CD14-positive monocyte (primary cell): Measurements from ENCODE around the gene OAS1. TPM values are rescaled to one million over a fixed set of nuclear protein-coding genes. Genes with fewer than 3 reads are reported as not detected.
A peak's percentile ranks its signal among the peaks of the same experiment; 100 is the strongest.

ENCODE experiments used
- DNase-seq, 3 donors: peaks; one replicate each; pipeline ENCODE4 v3.0.0-alpha.2; 2011 to 2022
- H2AFZ ChIP-seq: 2 replicates; pipeline ENCODE4 v1.6.0; 2012; ENCODE audit warnings: mild to moderate bottlenecking, low read depth, low read length, inconsistent platforms; ENCODE audit not compliant: insufficient read depth, poor library complexity, severe bottlenecking
- H3K27ac ChIP-seq, 2 donors: 1 replicate in 1 of 2; 2 replicates in 1 of 2; pipeline ENCODE4 v1.5.1; 2012 to 2013; ENCODE audit warnings: low read length in 2 of 2, control low read depth in 1 of 2, inconsistent platforms in 1 of 2, low read depth in 1 of 2, mild to moderate bottlenecking in 1 of 2
- H3K27me3 ChIP-seq, 2 donors: one replicate each; pipeline versions ENCODE4 v1.6.0 to v1.6.1; 2011 to 2013; ENCODE audit warnings: low read length in 2 of 2; ENCODE audit not compliant: control insufficient read depth in 2 of 2, insufficient read depth in 2 of 2
- H3K36me3 ChIP-seq, 2 donors: replicated peaks in 1 of 2; 1 replicate in 1 of 2; 2 replicates in 1 of 2; pipeline versions ENCODE4 v1.5.1 to v1.6.1; 2012 to 2013; ENCODE audit warnings: low read length in 2 of 2, control low read depth in 1 of 2, inconsistent platforms in 1 of 2, mild to moderate bottlenecking in 1 of 2; ENCODE audit not compliant: insufficient read depth in 2 of 2, control insufficient read depth in 1 of 2
- H3K4me1 ChIP-seq, 2 donors: 1 replicate in 1 of 2; 2 replicates in 1 of 2; pipeline versions ENCODE4 v1.5.1 to v1.6.1; 2012 to 2013; ENCODE audit warnings: low read length in 2 of 2, control low read depth in 1 of 2, inconsistent platforms in 1 of 2, mild to moderate bottlenecking in 1 of 2, moderate library complexity in 1 of 2; ENCODE audit not compliant: insufficient read depth in 2 of 2, control insufficient read depth in 1 of 2
- H3K4me2 ChIP-seq: replicated peaks from 2 replicates; pipeline ENCODE3; 2012; ENCODE audit warnings: low read length, moderate library complexity, mild to moderate bottlenecking; ENCODE audit not compliant: poor library complexity, severe bottlenecking; ENCODE audit errors: extremely low read depth
- H3K4me3 ChIP-seq, 3 experiments: fragments of 200-600 bp in 1 of 3; sonication (generic) in 1 of 3; replicated peaks in 1 of 3; 1 replicate in 2 of 3; 2 replicates in 1 of 3; pipeline ENCODE4 v1.5.1; 2011 to 2013; ENCODE audit warnings: low read length in 3 of 3, mild to moderate bottlenecking in 3 of 3, control low read depth in 2 of 3, low read depth in 2 of 3, inconsistent platforms in 1 of 3, moderate library complexity in 1 of 3
- H3K79me2 ChIP-seq: 2 replicates; pipeline ENCODE4 v1.6.0; 2012; ENCODE audit warnings: mild to moderate bottlenecking, control low read depth, inconsistent platforms, low read length, moderate library complexity; ENCODE audit not compliant: insufficient read depth
- H3K9ac ChIP-seq: 2 replicates; pipeline ENCODE4 v1.6.0; 2017; ENCODE audit warnings: low read length, mild to moderate bottlenecking; ENCODE audit not compliant: insufficient read depth, poor library complexity, severe bottlenecking
- H3K9me3 ChIP-seq, 2 donors: replicated peaks in 1 of 2; 1 replicate in 1 of 2; 2 replicates in 1 of 2; pipeline versions ENCODE4 v1.5.1 to v1.6.1; 2012 to 2013; ENCODE audit warnings: low read length in 2 of 2, control low read depth in 1 of 2; ENCODE audit not compliant: control insufficient read depth in 1 of 2, insufficient read depth in 1 of 2
- H4K20me1 ChIP-seq: 2 replicates; pipeline ENCODE4 v1.6.0; 2012; ENCODE audit warnings: mild to moderate bottlenecking, low read length, control low read depth, moderate library complexity; ENCODE audit not compliant: insufficient read depth
- H3K27ac Mint-ChIP-seq, 7 donors: one replicate each; pipeline ENCODE4 v1.8.0; 2020; ENCODE audit warnings: mild to moderate bottlenecking in 7 of 7, mixed read lengths in 7 of 7, moderate library complexity in 6 of 7, inconsistent platforms in 2 of 7
- H3K27me3 Mint-ChIP-seq, 3 donors: one replicate each; pipeline ENCODE4 v1.8.0; 2021 to 2022; ENCODE audit warnings: low read depth in 3 of 3, mild to moderate bottlenecking in 3 of 3, mixed read lengths in 3 of 3, moderate library complexity in 3 of 3, inconsistent platforms in 1 of 3
- H3K36me3 Mint-ChIP-seq, 2 donors: one replicate each; pipeline ENCODE4 v1.8.0; 2020; ENCODE audit warnings: mixed read lengths in 2 of 2, inconsistent platforms in 1 of 2, mild to moderate bottlenecking in 1 of 2
- H3K4me1 Mint-ChIP-seq: one replicate; pipeline ENCODE4 v1.8.0; 2020; ENCODE audit warnings: mild to moderate bottlenecking, mixed read lengths
- H3K4me3 Mint-ChIP-seq, 2 donors: one replicate each; pipeline ENCODE4 v1.8.0; 2020; ENCODE audit warnings: mild to moderate bottlenecking in 2 of 2, mixed read lengths in 2 of 2, moderate library complexity in 1 of 2
- H3K9me3 Mint-ChIP-seq, 7 donors: one replicate each; pipeline ENCODE4 v1.8.0; 2020 to 2022; ENCODE audit warnings: mixed read lengths in 7 of 7, mild to moderate bottlenecking in 6 of 7, moderate library complexity in 6 of 7, inconsistent platforms in 2 of 7
- CTCF ChIP-seq: fragments of 200-600 bp; IDR thresholded peaks from one replicate; pipeline ENCODE4 v1.8.0; 2022; ENCODE audit warnings: antibody characterized with exemption, mild to moderate bottlenecking
- WGBS: methylation state at CpG from one replicate; pipeline ENCODE4 v1.1.5; 2013; ENCODE audit warnings: missing lambda C conversion rate; ENCODE audit not compliant: insufficient coverage; 5-methylcytosine and 5-hydroxymethylcytosine counted together
- intact Hi-C, 2 donors: fragments of 100-400 bp; cut with micrococcal nuclease; formaldehyde crosslinking; loops; one replicate each; pipeline versions ENCODE4 v1.15.0 to v1.15.1; 2023
- polyA plus RNA-seq, 3 donors: library from polyadenylated mRNA; depleted of rRNA in 1 of 3; unstranded in 2 of 3; stranded (reverse) in 1 of 3; fragments of 300-500 nt in 2 of 3; fragments of >200 nt in 1 of 3; fragmentation: Illumina TruSeq in 2 of 3; gene quantifications; 1 replicate in 2 of 3; 2 replicates in 1 of 3; pipeline ENCODE4 v1.2.3, GENCODE V29; 2012 to 2021

OAS1 gene
- polyA plus RNA-seq, 3 donors, result 111 to 237 (median 237) TPM

DNA sequence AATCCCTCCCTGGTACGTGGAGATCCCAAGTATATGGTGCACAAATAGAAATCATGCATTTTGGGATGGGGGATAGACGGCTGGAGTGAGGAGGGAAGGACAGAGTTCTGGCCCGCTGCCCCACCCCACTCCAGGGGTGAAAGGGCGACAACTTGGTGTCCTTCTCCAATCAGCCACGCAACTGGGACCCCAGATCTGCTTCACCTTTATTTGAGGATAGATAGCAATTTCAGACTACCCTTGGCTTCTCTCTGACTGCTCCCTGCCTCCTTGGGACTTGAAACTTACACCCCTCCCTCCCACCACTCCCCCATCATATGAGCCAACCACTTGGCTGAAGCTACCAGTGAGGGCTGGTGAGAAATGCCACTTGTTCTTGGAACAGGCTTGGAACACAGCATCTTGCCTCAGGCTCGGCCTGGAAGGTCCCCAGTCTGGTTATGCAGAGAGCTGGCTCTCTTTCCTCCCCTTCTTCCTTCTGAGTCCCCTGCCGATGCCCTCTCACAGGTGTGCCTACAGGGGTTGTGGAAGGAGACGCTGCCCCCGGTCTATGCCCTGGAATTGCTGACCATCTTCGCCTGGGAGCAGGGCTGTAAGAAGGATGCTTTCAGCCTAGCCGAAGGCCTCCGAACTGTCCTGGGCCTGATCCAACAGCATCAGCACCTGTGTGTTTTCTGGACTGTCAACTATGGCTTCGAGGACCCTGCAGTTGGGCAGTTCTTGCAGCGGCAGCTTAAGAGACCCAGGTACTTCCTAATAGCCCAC is 39.7 kb downstream of the OAS1 start:
- Mint-ChIP-seq H3K9me3 (peaks cover 0 to 3% (median 0%) of the 10 kb centered on the region in 7 donors), H3K4me3 (no peak overlapping the region), H3K27me3 (peaks cover 0 to 3% (median 1%) of the 10 kb centered on the region in 3 donors), H3K27ac (peak overlapping the region in 1 of 7 donors; percentile 38), H3K4me1 (no peaks in the 10 kb centered on the region), H3K36me3 (peaks cover 72 to 89% of the 10 kb centered on the region in 2 donors)
- 99% methylated on average over 7 of the region's 14 CpGs for WGBS
- H3K9me3 ChIP-seq, result no peaks in the 10 kb centered on the region
- no peaks in the 10 kb centered on the region for H3K79me2 ChIP-seq
- H3K27ac ChIP-seq, result no peak overlapping the region
- H3K4me1 ChIP-seq, result no peaks in the 10 kb centered on the region
- H3K4me2 ChIP-seq, result no peak overlapping the region
- intact Hi-C loops, result no loop called here
- no peak overlapping the region for H3K9ac ChIP-seq
- H3K36me3 ChIP-seq, result peaks cover 75 to 96% of the 10 kb centered on the region in 2 donors
- DNase-seq, result no peak
- H2AFZ ChIP-seq, result no peak overlapping the region
- no peak for TF ChIP-seq CTCF
- H4K20me1 ChIP-seq, result peaks cover 30% of the 10 kb centered on the region
- H3K4me3 ChIP-seq, result no peak overlapping the region
- no peaks in the 10 kb centered on the region for H3K27me3 ChIP-seq

- Histone ChIP-seq H3K9ac (no peak overlapping the region), H3K4me3 (no peak overlapping the region), H3K4me2 (no peak overlapping the region), H3K9me3 (no peaks in the 10 kb centered on the region), H3K36me3 (peaks cover 73 to 96% of the 10 kb centered on the region in 2 donors), H2AFZ (no peak overlapping the region), H3K79me2 (no peaks in the 10 kb centered on the region), H3K27ac (no peak overlapping the region), H3K27me3 (no peaks in the 10 kb centered on the region), H3K4me1 (no peaks in the 10 kb centered on the region), H4K20me1 (peaks cover 25% of the 10 kb centered on the region)
- Mint-ChIP-seq H3K9me3 (peaks cover 0 to 3% (median 0%) of the 10 kb centered on the region in 7 donors), H3K4me3 (no peak overlapping the region), H3K27ac (no peak overlapping the region), H3K36me3 (peaks cover 67 to 87% of the 10 kb centered on the region in 2 donors), H3K27me3 (peaks cover 0 to 3% (median 1%) of the 10 kb centered on the region in 3 donors), H3K4me1 (no peaks in the 10 kb centered on the region)
- intact Hi-C loops, result no loop called here
- TF ChIP-seq CTCF, result no peak
- DNase-seq, result no peak
- WGBS, result no CpG with 5 or more reads among the region's 1 CpG
Measured at GRCh38 chr12:112947314-112947713, 40.6 kb downstream of the OAS1 start.
